ENCODE data around the gene TCL1A. TPM values are rescaled to one million over a fixed set of nuclear protein-coding genes. Genes with fewer than 3 reads are reported as not detected.

TCL1A gene
- total and polyA plus RNA-seq, 5 donors = not detected

DNA sequence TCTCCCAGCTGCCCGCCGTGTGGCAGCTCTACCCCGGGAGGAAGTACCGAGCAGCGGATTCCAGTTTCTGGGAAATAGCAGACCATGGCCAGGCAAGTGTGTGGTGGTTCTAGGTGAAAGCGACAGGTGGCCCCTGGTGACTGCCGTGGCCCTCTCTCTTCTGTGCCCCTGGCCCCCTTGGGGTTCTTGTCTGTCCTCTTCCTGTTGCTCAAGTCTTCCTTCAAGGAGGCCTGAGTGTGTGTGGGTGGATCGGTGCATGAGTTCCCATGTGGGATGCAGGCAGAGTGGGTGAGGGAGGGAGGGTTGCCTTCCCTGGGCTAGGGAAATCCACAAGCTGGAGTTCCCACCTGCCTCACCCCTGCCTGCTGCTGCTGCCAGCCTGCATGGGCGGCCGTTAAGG lies 23.1 kb downstream of the TCL1A start:
- intact Hi-C loops (cut with DNase I) = no loop called here
- H3K4me1 ChIP-seq (ENCODE audit: control insufficient read depth, insufficient read depth, low read length) = no peaks in the 10 kb centered on the region
- 87% methylated on average over 10 of the region's 10 CpGs for WGBS
- DNase-seq = no peak
- H3K27me3 ChIP-seq (ENCODE audit: control insufficient read depth, insufficient read depth) = no peaks in the 10 kb centered on the region
- H3K27ac ChIP-seq (ENCODE audit: low read length) = no peak overlapping the region
- no peak overlapping the region for H3K4me3 ChIP-seq (ENCODE audit: low read length)
- ATAC-seq = no peak
- no peaks in the 10 kb centered on the region for H3K9me3 ChIP-seq (ENCODE audit: control insufficient read depth, low read length)

DNA sequence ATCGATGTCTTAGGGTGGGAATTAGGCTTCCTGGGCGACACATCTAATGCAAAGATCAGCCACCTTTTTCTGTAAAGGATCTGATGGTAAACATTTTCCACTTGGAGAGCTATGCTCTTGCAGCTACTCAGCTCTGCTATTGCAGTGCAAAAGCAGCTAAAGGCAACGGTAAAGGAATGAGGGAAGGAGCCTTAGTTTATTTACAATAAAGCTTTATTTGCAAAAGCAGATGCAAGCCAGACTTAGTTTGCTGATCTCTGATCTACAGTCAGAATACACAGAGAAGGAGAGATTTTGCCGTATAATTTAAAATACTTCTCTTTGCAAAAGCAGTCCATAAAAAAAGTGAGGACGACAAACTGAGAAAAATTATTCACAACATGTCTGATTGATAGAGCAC lies 24.5 kb downstream of the TCL1A start:
- intact Hi-C loops (cut with DNase I) = no loop called here
- H3K27me3 ChIP-seq (ENCODE audit: control insufficient read depth, insufficient read depth) = no peaks in the 10 kb centered on the region
- H3K9me3 ChIP-seq (ENCODE audit: control insufficient read depth, low read length) = no peaks in the 10 kb centered on the region

DNA sequence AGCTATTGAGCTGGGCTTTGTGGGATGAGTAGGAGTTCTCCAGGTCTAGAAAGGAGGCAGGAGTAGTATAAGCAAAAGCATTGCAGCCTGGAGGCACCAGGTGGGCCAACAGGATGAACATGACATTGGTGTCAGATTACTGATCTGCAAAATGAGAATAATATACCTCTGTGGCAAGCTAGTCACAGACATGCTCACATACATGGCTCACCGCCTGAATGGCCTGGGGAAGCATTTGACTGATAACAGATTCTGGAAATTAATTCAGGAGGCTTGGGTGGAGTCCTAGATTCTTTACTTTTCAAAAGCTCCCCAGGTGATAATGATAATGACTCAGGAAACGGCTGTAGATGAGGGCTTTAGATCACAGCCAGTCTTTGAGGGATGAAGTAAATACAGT lies 27.0 kb downstream of the TCL1A start:
- WGBS = 65% methylated on average over 2 of the region's 2 CpGs
- intact Hi-C loops (cut with DNase I) = no loop called here

More for the DNA sequence above, 24.5 kb downstream of the TCL1A start:
- no peak for ATAC-seq
- Histone ChIP-seq H3K27ac (ENCODE audit: low read length) (no peak overlapping the region), H3K4me1 (ENCODE audit: control insufficient read depth, insufficient read depth, low read length) (no peaks in the 10 kb centered on the region), H3K4me3 (ENCODE audit: low read length) (no peak overlapping the region)
- DNase-seq = no peak
- 54% methylated on average over 5 of the region's 5 CpGs for WGBS

DNA sequence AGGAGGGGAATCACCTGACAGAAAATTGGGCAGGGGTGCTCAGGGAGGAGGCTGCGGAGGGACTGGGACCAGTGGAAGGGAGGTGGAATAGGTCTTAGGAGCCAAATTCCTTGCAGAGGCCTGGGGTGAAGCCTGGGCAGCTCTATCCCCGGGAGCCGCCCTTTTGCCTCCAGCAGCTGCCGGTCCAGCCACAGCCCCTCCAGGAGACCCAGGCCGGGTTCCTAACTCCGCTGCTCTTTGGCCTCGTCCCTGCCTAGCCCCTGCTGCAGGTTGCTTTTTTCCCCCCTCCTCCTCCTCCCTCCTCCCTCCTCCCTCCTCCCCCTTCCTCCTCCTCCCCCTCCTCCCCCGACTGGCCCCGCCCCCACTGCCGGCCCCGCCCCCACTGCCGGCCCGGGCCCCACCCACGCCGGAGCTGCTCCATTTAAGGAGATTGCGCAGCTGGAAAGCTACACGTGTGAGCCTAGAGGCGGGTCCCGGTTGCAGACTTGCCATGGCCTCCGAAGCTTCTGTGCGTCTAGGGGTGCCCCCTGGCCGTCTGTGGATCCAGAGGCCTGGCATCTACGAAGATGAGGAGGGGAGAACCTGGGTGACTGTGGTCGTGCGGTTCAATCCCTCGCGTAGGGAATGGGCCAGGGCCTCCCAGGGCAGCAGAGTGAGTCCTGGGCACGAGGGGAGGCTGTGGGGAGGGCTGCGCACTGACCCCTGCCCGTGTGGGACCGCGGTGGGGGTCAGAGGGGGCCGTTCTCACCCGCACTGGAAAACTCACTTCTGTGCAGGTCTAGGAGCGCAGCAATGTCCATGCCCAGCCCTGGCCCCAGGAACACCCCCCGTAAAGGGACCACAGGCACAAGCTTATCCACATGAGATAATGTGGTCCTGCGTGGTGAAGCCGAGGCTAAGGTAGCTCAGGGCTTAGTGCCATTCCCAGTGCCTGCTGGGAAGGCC lies 27.7 kb downstream of the TCL1A start, which contains the start of gene TCL1B:
TSS of gene TCL1B (plus strand) at position 449 of the 945 bp plus-strand sequence. CDS start at position 491, 42 bp downstream.
- Histone ChIP-seq H3K4me1 (ENCODE audit: control insufficient read depth, insufficient read depth, low read length) (no peaks in the 10 kb centered on the region), H3K9me3 (ENCODE audit: control insufficient read depth, low read length) (no peaks in the 10 kb centered on the region), H3K4me3 (ENCODE audit: low read length) (no peak within 1 kb of the TSS), H3K27ac (ENCODE audit: low read length) (no peak within 1 kb of the TSS), H3K27me3 (ENCODE audit: control insufficient read depth, insufficient read depth) (no peaks in the 10 kb centered on the region)
- intact Hi-C loops (cut with DNase I) = no loop called here
- DNase-seq (no peak), ATAC-seq (no peak)
- WGBS = 85% methylated on average over 36 of the region's 38 CpGs

More for the DNA sequence above, 27.0 kb downstream of the TCL1A start:
- H3K4me1 ChIP-seq (ENCODE audit: control insufficient read depth, insufficient read depth, low read length) = no peaks in the 10 kb centered on the region
- H3K27ac ChIP-seq (ENCODE audit: low read length) = no peak overlapping the region
- H3K9me3 ChIP-seq (ENCODE audit: control insufficient read depth, low read length) = no peaks in the 10 kb centered on the region
- ATAC-seq = no peak
- H3K27me3 ChIP-seq (ENCODE audit: control insufficient read depth, insufficient read depth) = no peaks in the 10 kb centered on the region
- H3K4me3 ChIP-seq (ENCODE audit: low read length) = no peak overlapping the region
- DNase-seq = no peak

DNA sequence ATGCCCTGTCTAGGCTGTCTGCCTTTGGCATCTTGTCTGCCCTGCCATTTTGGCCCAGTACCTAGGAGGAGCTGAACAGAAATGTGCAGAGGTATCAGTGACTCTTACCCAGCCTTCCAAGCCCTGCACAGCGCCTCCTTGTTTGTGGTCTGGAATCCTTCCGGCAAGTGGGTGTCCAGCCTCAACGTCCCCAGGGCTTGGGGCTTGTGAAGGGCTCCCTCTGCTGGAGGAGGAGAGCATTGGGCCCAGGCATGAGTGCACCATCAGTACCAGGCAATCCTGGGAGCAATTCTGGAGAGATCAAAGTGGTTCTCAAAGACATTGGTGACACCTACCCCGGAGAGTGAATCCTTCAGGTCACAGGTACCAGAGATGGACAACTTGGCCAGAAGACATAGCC lies 30.1 kb downstream of the TCL1A start:
- no peaks in the 10 kb centered on the region for H3K27me3 ChIP-seq (ENCODE audit: control insufficient read depth, insufficient read depth)
- H3K4me3 ChIP-seq (ENCODE audit: low read length) = no peak overlapping the region
- no peaks in the 10 kb centered on the region for H3K4me1 ChIP-seq (ENCODE audit: control insufficient read depth, insufficient read depth, low read length)
- H3K9me3 ChIP-seq (ENCODE audit: control insufficient read depth, low read length) = no peaks in the 10 kb centered on the region
- DNase-seq (no peak), ATAC-seq (peak in 1 of 2 donors; percentile 11)
- intact Hi-C loops (cut with DNase I) = no loop called here
- no peak overlapping the region for H3K27ac ChIP-seq (ENCODE audit: low read length)
- WGBS = 59% methylated on average over 4 of the region's 4 CpGs

DNA sequence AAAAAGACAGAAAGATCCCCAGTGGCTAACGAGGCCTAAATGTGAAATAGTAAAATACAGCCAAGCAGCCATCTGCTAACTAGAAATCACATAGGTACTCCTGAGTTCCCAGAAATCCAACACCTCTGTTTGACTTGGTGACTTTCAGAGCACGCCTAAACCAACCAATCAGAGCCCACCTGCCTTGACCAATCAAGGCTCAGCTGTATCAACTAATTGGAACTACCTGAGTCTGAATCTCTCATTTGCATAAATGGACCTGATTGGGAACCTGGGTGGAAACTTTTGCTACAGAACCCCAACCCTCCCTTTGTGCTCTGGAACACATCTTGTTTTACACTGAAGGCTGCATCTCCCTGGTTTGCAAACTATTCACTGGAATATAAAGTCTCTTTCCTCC lies 32.8 kb downstream of the TCL1A start:
- ATAC-seq = no peak
- DNase-seq = no peak
- Histone ChIP-seq H3K27ac (ENCODE audit: low read length) (no peak overlapping the region), H3K4me1 (ENCODE audit: control insufficient read depth, insufficient read depth, low read length) (no peaks in the 10 kb centered on the region), H3K9me3 (ENCODE audit: control insufficient read depth, low read length) (peaks cover 3% of the 10 kb centered on the region), H3K4me3 (ENCODE audit: low read length) (no peak overlapping the region), H3K27me3 (ENCODE audit: control insufficient read depth, insufficient read depth) (no peaks in the 10 kb centered on the region)
- 77% methylated on average over 2 of the region's 2 CpGs for WGBS
- intact Hi-C loops (cut with DNase I) = no loop called here

DNA sequence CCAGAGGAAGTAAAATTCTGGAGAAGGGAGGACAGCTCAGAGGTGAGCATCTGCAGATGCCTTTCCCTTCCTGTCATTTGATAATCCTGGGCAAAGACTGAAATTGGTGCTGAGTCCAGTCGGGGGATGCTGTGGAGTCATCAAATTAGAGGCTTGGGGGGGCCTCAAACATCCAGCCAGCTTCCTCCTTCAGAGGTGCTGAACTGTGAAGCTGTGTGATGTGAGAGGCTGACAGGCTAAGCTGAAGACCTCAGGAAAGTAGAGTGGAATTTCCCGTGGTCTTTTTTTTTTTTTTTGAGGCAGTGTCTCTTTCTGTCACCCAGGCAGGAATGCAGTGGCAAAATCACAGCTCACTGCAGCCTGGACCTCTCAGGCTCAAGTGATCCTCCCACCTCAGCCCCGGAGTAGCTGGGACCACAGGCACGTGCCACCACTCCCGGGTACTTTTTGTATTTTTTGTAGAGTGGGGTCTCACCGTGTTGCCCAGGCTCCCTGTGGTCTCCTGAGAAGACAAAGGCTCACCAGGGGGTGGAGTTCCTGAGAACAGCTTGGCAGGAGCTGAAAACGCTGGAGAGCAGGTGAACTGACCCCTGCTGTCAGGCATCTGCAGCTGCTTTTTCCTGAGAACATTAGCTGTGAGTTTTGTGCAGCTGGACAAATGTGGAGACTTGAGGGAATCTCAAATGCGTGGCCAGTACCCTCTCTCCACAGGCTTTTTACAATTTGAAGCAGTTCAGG lies 33.8 kb downstream of the TCL1A start:
- H3K4me1 ChIP-seq (ENCODE audit: control insufficient read depth, insufficient read depth, low read length) = no peaks in the 10 kb centered on the region
- H3K4me3 ChIP-seq (ENCODE audit: low read length) = no peak overlapping the region
- no peak overlapping the region for H3K27ac ChIP-seq (ENCODE audit: low read length)
- no peaks in the 10 kb centered on the region for H3K27me3 ChIP-seq (ENCODE audit: control insufficient read depth, insufficient read depth)
- peaks cover 3% of the 10 kb centered on the region for H3K9me3 ChIP-seq (ENCODE audit: control insufficient read depth, low read length)
- intact Hi-C loops (cut with DNase I) = no loop called here
- no peak for DNase-seq
- ATAC-seq = no peak
- WGBS = 22% methylated on average over 8 of the region's 8 CpGs

DNA sequence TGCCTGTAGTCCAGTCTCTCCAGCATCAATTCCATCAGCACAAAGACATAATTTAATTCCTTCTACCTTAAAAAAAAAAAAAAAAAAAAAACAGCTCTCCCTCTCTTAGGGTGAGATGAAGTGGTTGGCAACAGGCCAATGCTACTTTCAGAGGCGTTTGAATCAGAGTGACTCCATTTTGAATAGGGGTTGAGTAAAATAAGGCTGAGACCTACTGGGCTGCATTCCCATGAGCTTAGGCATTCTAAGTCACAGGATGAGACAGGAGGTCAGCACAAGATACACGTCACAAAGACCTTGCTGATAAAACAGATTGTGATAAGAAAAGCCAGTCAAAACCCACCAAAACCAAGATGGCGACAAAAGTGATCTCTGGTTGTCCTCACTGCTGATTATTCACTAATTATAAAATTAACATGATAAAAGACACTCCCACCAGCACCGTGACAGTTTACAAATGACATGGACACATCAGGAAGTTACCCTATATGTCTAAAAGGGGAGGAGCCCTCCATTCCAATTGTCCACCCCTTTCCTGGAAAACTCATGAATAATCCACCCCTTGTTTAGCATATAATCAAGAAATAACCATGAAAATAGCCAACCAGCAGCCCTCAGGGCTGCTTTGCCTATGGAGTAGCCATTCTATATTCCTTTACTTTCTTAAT lies 34.6 kb downstream of the TCL1A start:
- WGBS = 48% methylated on average over 4 of the region's 4 CpGs
- Histone ChIP-seq H3K9me3 (ENCODE audit: control insufficient read depth, low read length) (peaks cover 3% of the 10 kb centered on the region), H3K4me3 (ENCODE audit: low read length) (no peak overlapping the region), H3K27ac (ENCODE audit: low read length) (no peak overlapping the region), H3K4me1 (ENCODE audit: control insufficient read depth, insufficient read depth, low read length) (no peaks in the 10 kb centered on the region), H3K27me3 (ENCODE audit: control insufficient read depth, insufficient read depth) (no peaks in the 10 kb centered on the region)
- intact Hi-C loops (cut with DNase I) = no loop called here
- ATAC-seq = no peak
- DNase-seq = no peak

DNA sequence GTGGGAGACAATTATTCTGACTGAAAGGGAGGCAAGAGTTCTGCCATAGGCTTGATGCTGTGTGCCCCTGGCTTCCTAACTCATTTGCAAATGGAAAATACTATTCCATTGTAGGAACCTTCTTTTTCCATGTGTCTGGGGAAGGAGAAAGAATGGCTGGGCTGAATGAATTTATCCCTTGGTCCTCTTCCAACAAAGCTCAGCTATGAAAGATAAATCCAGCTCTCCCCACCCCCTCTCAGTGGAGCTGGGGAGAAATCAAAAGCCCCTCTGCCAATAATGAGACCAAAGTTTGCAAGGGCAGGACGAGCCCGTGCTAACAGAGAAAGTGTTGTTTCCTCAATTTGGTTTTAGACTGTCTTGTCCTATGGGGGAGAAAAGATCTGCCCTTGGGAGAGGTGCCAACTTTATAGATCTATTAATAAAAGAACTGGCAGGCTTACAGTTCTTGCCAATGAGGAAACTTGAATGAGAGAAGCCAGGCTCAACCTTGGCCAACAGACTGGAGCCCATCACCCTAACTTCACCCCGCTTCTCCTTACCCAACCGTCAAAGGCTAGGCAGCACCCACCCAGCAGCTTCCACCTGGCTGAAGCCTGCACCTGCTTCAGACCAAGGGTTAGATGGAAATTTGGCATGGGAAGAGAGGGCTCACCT lies 36.6 kb downstream of the TCL1A start:
- no peak overlapping the region for H3K27ac ChIP-seq (ENCODE audit: low read length)
- peaks cover 3% of the 10 kb centered on the region for H3K9me3 ChIP-seq (ENCODE audit: control insufficient read depth, low read length)
- H3K4me1 ChIP-seq (ENCODE audit: control insufficient read depth, insufficient read depth, low read length) = no peaks in the 10 kb centered on the region
- intact Hi-C loops (cut with DNase I) = no loop called here
- no peaks in the 10 kb centered on the region for H3K27me3 ChIP-seq (ENCODE audit: control insufficient read depth, insufficient read depth)
- WGBS = 66% methylated on average over 4 of the region's 4 CpGs
- H3K4me3 ChIP-seq (ENCODE audit: low read length) = no peak overlapping the region
- no peak for ATAC-seq
- DNase-seq = no peak

DNA sequence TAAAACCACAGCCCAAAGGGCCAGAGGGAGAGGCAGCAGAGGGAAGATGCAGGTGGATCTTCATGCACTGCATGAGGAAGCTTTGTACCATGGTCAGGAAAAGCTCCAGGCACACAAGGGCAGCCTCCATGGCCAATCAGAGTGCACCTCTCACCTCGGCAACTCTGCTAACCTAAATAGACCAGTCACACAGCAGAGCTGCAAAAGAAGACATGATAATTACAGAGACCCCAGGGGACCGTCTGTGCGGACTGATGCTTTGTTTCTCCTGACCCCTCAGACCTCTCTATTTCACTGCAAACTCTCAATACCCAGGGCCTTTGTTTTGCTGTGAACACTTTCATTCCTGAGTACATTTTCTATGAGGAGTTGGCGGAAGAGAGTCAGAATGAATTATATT lies 38.4 kb downstream of the TCL1A start:
- H3K27me3 ChIP-seq (ENCODE audit: control insufficient read depth, insufficient read depth) = no peaks in the 10 kb centered on the region
- H3K9me3 ChIP-seq (ENCODE audit: control insufficient read depth, low read length) = peaks cover 3% of the 10 kb centered on the region
- 67% methylated on average over 4 of the region's 4 CpGs for WGBS
- H3K27ac ChIP-seq (ENCODE audit: low read length) = no peak overlapping the region
- intact Hi-C loops (cut with DNase I) = no loop called here
- DNase-seq (no peak), ATAC-seq (no peak)
- no peaks in the 10 kb centered on the region for H3K4me1 ChIP-seq (ENCODE audit: control insufficient read depth, insufficient read depth, low read length)
- H3K4me3 ChIP-seq (ENCODE audit: low read length) = no peak overlapping the region

Measured in right cardiac atrium (tissue), 5 donors.